Thyroid gland (tissue), 4 donors: ENCODE data around the gene MAP3K7.

Experiments
- CTCF ChIP-seq, 6 experiments: fragments of 200-600 bp in 3 of 6; fragments of 450-650 bp in 3 of 6; sonication (generic) in 3 of 6; IDR thresholded peaks; one replicate each; pipeline ENCODE4 v1.5.1; 2016 to 2019; ENCODE audit warnings: antibody characterized with exemption in 6 of 6, mild to moderate bottlenecking in 2 of 6, inconsistent platforms in 1 of 6, moderate library complexity in 1 of 6
- POLR2A ChIP-seq, 2 donors: fragments of 450-650 bp; IDR thresholded peaks; one replicate each; pipeline ENCODE4 v1.6.1; 2017; ENCODE audit warnings: antibody characterized with exemption in 2 of 2, mild to moderate bottlenecking in 2 of 2, moderate library complexity in 1 of 2

- TF ChIP-seq CTCF (IDR thresholded peaks at IDR 0.05), result no peak
- TF ChIP-seq POLR2A (IDR thresholded peaks at IDR 0.05), result no peak
Measured at GRCh38 chr6:90484903-90485302, 102.0 kb downstream of the MAP3K7 start.
